Gastrocnemius medialis (tissue), 4 donors: ENCODE data around the gene WDHD1. TPM values are rescaled to one million over a fixed set of nuclear protein-coding genes. Genes with fewer than 3 reads are reported as not detected.

ENCODE experiments used
- ATAC-seq, 2 donors: fragments of 150-250 bp; one replicate each; pipeline ENCODE4 v1.9.1; 2016
- DNase-seq, 2 donors: peaks; one replicate each; pipeline ENCODE4 v3.0.0-alpha.2; 2019
- H3K27ac ChIP-seq, 4 donors: fragments of 200-600 bp; sonication (generic); 1 replicate in 1 of 4; 2 replicates in 3 of 4; pipeline ENCODE4 v1.5.1; 2016 to 2018; ENCODE audit warnings: mild to moderate bottlenecking in 2 of 4, moderate library complexity in 1 of 4
- H3K27me3 ChIP-seq, 3 donors: fragments of 200-600 bp; sonication (generic) in 2 of 3; 1 replicate in 1 of 3; 2 replicates in 2 of 3; pipeline versions ENCODE4 v1.5.1 to v1.6.0; 2016 to 2019; ENCODE audit warnings: mild to moderate bottlenecking in 1 of 3, moderate library complexity in 1 of 3
- H3K36me3 ChIP-seq, 2 donors: fragments of 200-600 bp; sonication (generic) in 1 of 2; one replicate each; pipeline ENCODE4 v1.5.1; 2017 to 2018
- H3K4me1 ChIP-seq, 2 donors: fragments of 200-600 bp; sonication (generic) in 1 of 2; one replicate each; pipeline ENCODE4 v1.5.1; 2016 to 2017; ENCODE audit warnings: mild to moderate bottlenecking in 2 of 2
- H3K4me3 ChIP-seq, 4 donors: fragments of 200-600 bp; sonication (generic) in 3 of 4; 1 replicate in 1 of 4; 2 replicates in 3 of 4; pipeline ENCODE4 v1.5.1; 2016 to 2019; ENCODE audit warnings: mild to moderate bottlenecking in 2 of 4
- H3K9me3 ChIP-seq, 3 donors: fragments of 200-600 bp; sonication (generic) in 2 of 3; 1 replicate in 1 of 3; 2 replicates in 2 of 3; pipeline ENCODE4 v1.5.1; 2016 to 2019
- POLR2A ChIP-seq, 2 donors: fragments of 450-650 bp; IDR thresholded peaks; one replicate each; pipeline ENCODE4 v1.6.1; 2017; ENCODE audit warnings: antibody characterized with exemption in 2 of 2, mild to moderate bottlenecking in 2 of 2, moderate library complexity in 2 of 2
- in situ Hi-C, 4 donors: fragments of 200-750 bp; cut with MboI; loops; one replicate each; pipeline versions ENCODE4 v1.15.0 to v1.8.0; 2017; ENCODE audit warnings: low sequenced_read_pairs in 4 of 4
- intact Hi-C: fragments of 100-400 bp; cut with DNase I; formaldehyde crosslinking; loops from one replicate; pipeline ENCODE4 v1.15.1; 2023; ENCODE audit warnings: low total_unique reads
- total RNA-seq, 4 donors: library from RNA; depleted of rRNA; stranded (reverse); fragments of >200 nt; gene quantifications; one replicate each; pipeline versions ENCODE4 v1.1.0 to v1.2.3, GENCODE V29; 2016
- TF ChIP-seq, protein P1 (sequence below), 5 experiments: fragments of 450-650 bp in 3 of 5; fragments of 200-600 bp in 2 of 5; sonication (generic) in 2 of 5; IDR thresholded peaks in 4 of 5; conservative IDR thresholded peaks in 1 of 5; 1 replicate in 4 of 5; 2 replicates in 1 of 5; pipeline ENCODE4 v1.5.1; 2016 to 2019; ENCODE audit warnings: antibody characterized with exemption in 5 of 5, mild to moderate bottlenecking in 3 of 5, moderate library complexity in 3 of 5

WDHD1 gene
- total RNA-seq, 4 donors from 2014 or later = 0.72 to 1.2 (median 1.0) TPM

DNA sequence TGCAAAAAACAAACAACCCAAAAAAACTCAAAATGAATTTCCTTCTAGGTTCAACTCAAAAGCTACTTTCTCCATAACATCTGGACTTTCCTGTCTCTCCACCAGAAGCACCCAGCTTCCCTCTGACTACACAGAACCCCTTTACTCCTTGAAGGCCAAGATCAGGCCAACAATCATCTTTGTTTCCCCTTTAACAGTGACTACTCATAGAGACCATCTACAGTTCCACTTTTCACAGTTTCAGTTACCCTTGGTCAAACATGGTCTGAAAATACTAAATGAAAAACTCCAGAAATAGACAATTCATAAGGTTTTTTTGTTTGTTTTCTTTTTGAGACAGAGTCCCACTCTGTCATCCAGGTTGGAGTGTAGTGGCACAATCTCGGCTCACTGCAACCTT, 136.1 kb downstream of the WDHD1 start:
- Histone ChIP-seq H3K4me1 (no peaks in the 10 kb centered on the region), H3K9me3 (no peaks in the 10 kb centered on the region), H3K27ac (no peak overlapping the region), H3K4me3 (no peak overlapping the region), H3K36me3 (no peaks in the 10 kb centered on the region), H3K27me3 (no peaks in the 10 kb centered on the region)
- DNase-seq (no peak), ATAC-seq (no peak)
- in situ Hi-C loops = no loop called here
- TF ChIP-seq, protein P1, sequence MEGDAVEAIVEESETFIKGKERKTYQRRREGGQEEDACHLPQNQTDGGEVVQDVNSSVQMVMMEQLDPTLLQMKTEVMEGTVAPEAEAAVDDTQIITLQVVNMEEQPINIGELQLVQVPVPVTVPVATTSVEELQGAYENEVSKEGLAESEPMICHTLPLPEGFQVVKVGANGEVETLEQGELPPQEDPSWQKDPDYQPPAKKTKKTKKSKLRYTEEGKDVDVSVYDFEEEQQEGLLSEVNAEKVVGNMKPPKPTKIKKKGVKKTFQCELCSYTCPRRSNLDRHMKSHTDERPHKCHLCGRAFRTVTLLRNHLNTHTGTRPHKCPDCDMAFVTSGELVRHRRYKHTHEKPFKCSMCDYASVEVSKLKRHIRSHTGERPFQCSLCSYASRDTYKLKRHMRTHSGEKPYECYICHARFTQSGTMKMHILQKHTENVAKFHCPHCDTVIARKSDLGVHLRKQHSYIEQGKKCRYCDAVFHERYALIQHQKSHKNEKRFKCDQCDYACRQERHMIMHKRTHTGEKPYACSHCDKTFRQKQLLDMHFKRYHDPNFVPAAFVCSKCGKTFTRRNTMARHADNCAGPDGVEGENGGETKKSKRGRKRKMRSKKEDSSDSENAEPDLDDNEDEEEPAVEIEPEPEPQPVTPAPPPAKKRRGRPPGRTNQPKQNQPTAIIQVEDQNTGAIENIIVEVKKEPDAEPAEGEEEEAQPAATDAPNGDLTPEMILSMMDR (IDR thresholded peaks at IDR 0.05 in 4 of 5, conservative IDR thresholded peaks at IDR 0.05 in 1 of 5) = no peak
- no peak for TF ChIP-seq POLR2A (IDR thresholded peaks at IDR 0.05)
- intact Hi-C loops = loop anchor here (10.0 kb wide), 1 partner anchor 326 kb away; the partner anchor contains the start of gene SAMD4A

DNA sequence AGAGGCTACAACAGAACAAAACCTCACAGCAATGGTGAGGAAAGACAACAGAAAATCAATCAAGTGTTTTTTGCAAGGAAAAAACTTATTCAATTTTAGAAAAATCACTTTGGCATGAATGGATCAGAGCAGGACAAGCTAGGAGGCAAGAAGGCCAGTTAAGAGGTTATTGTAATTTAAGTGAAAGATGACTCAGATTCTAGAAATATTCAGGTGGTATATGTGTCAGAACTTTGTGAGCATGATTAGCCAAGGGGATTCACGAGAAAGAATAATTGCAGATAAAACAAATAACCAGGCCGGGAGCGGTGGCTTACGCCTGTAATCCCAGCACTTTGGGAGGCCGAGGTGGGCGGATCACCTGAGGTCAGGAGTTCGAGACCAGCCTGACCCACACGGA, 137.0 kb downstream of the WDHD1 start:
- H3K36me3 ChIP-seq = no peaks in the 10 kb centered on the region
- TF ChIP-seq, protein P1 (IDR thresholded peaks at IDR 0.05 in 4 of 5, conservative IDR thresholded peaks at IDR 0.05 in 1 of 5) = no peak
- TF ChIP-seq POLR2A (IDR thresholded peaks at IDR 0.05) = no peak
- no peak for ATAC-seq
- H3K27ac ChIP-seq = no peak overlapping the region
- H3K4me3 ChIP-seq = no peak overlapping the region
- H3K27me3 ChIP-seq = no peaks in the 10 kb centered on the region
- H3K9me3 ChIP-seq = no peaks in the 10 kb centered on the region
- DNase-seq = no peak
- no peaks in the 10 kb centered on the region for H3K4me1 ChIP-seq
- intact Hi-C loops = loop anchor here (5.0 to 10.0 kb wide), 2 partner anchors 287 to 325 kb away; partner anchors contain the start of gene SAMD4A
- in situ Hi-C loops = no loop called here

Other genes with a start within 250 kb of the WDHD1 start
- 1 to 10 TPM in 2 of 4 donors, under 1 TPM in 2; 0.53 to 1.6 (median 0.92) TPM for gene GCH1, start 124.3 kb downstream of the WDHD1 start, total RNA-seq
- 10 to 100 TPM in 3 of 4 donors, 1 to 10 TPM in 1; 9.7 to 19.3 (median 14.3) TPM for gene SOCS4, start 137 bp upstream of the WDHD1 start, total RNA-seq
- 10 to 100 TPM; 49.9 to 91.4 (median 68.0) TPM for gene MAPK1IP1L, start 24.5 kb upstream of the WDHD1 start, total RNA-seq
- 100 to 1,000 TPM in 1 of 4 donors, 10 to 100 TPM in 3; 68.0 to 124 (median 80.6) TPM for gene LGALS3, start 102.2 kb upstream of the WDHD1 start, total RNA-seq
- not detected for gene DLGAP5, start 164.5 kb upstream of the WDHD1 start, total RNA-seq
- 10 to 100 TPM; 26.2 to 55.9 (median 40.7) TPM for gene FBXO34, start 244.3 kb upstream of the WDHD1 start, total RNA-seq